GM19467 (cell line): Measurements from ENCODE around the gene ANKRD13D.

ENCODE experiments used
- ATAC-seq: cut with Tn5 transposase; IDR thresholded peaks from one replicate; pipeline ENCODE4 v1.9.1; 2021; ENCODE audit warnings: mild to moderate bottlenecking, moderate library complexity; ENCODE audit not compliant: unreplicated experiment

Gene ANKRD13D

DNA sequence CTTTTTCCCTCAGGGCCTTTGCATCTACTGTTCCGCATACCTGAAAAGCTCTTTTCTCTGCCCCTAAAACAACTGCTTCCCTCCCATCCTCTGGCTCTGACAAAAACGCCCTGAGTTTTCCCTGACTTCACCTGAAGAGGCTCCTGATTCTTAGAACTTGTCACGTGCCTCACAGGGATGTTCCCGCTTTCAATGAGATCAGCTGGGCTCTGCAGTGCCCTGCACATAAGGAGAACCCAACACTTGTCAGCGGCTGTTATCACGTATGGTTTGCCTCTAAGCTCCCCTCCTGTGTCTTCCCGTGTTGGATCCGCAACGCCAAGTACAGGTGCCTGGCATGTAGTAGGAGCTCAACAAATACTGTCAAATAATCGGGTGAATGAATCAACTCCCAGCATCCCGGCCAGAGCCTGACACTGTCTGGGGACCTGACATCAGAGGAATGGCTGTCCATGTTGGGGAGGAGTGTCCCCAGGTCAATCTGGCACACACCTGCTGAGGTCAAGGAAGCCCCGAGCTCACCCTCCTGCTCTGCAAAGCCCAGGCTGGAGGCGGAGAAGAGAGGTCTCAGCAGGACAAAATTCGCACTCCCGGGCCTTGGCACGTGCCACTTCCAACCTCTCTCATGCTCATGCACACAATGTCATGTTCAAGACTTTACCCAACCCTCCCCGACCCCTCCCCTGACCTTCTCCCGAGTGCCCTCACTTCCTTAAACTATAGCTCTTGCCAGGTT is 27.0 kb upstream of the ANKRD13D start:
- ATAC-seq: no peak

DNA sequence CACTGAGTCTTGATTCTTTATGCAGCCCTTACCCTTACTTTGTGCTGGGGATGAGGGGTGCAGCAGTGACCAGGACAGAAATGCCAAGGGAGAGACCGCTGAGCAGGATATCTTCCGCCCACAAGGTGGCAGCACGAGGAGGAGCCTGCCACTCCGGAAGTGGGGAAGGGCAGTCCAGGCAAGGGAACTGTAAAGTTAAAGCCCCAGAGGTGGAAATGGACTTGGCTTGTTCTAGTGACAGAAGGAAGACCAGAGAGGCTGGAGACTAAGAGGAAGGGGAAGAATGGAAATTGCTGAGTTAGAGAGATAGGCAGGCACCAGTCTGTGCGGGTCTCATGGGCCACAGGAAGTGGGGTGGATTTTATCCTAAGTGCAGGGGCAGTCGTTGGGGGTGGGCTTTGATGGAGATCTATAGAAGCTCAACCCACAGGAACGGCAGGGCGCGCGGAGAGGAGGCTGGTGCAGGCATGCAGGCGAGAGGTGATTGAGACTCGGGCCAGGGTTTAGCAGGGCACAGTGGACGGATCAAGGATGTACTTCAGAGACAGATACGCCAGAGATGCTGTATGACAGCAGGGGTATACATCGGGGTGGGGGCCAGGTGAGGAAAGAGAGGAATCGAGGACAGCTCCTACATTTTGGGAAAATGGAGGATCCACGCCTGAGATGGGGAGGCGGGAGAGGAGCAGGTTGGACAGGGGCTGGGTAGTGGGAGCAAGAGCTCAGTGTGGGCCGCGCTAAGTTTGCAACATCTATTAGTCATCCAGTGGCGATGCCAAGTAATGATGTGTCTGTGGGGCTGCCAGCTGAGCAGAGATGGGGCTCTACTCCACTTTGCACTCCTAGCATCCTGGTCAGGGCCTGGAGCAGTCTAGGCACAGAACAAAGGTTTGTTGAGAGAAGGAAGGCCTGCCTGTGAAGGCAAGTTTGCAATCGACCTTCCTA is 26.1 kb upstream of the ANKRD13D start:
- no peak for ATAC-seq

DNA sequence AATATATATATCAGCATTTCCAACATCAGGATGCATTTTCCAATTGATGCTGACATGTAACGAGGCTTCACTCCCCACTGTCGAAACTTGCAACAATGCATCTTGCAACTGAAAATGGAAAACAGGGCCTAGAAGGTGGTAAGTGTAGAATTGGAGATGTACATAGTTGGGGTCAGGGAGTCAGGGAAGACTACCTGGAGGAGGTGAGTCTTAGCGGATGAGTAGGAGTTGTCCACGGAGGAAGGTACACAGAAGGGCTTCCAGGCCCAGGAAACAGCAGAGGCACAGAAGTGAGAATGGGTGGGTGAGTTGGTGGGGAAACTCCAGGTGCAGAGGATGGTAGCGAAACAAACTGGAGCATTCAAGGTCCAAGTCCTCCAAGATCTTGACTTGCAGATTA is 24.8 kb upstream of the ANKRD13D start:
- no peak for ATAC-seq

DNA sequence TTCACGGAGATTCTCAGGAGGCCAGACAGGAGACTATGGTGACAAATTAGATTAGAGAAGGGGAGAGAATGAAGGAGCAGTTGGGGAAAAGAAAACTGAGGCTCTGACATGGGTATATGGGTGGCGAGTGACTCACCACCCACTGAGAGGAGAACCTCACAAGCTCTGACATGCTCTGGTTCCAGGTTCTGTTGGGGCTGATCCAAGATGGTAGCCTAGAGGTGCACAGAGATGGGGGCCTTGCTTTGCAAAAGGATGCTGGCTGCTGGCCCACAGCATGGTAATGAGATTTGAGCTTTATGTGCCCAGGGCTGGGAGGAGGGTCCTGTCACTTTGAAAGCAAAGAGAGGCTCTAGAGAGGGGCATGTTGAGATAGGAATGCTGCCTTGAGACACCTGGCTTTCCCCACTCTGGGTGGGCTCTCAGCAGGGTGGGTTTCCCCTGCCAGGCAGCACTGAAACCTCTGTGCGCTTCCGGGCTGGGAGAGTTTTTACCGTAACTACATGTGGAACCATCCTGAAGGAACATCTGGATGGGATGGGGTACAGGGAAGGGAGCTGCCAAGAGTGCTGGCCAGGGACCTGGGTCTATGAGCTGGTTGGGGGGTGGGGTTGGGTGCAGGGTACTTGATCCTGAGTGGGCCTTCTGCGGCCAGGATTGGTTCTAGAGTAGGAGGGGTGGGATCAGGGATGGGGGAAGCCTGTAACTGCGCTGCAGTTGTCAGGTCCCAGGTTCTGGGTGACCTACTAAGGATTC is 24.0 kb upstream of the ANKRD13D start:
- ATAC-seq: no peak

DNA sequence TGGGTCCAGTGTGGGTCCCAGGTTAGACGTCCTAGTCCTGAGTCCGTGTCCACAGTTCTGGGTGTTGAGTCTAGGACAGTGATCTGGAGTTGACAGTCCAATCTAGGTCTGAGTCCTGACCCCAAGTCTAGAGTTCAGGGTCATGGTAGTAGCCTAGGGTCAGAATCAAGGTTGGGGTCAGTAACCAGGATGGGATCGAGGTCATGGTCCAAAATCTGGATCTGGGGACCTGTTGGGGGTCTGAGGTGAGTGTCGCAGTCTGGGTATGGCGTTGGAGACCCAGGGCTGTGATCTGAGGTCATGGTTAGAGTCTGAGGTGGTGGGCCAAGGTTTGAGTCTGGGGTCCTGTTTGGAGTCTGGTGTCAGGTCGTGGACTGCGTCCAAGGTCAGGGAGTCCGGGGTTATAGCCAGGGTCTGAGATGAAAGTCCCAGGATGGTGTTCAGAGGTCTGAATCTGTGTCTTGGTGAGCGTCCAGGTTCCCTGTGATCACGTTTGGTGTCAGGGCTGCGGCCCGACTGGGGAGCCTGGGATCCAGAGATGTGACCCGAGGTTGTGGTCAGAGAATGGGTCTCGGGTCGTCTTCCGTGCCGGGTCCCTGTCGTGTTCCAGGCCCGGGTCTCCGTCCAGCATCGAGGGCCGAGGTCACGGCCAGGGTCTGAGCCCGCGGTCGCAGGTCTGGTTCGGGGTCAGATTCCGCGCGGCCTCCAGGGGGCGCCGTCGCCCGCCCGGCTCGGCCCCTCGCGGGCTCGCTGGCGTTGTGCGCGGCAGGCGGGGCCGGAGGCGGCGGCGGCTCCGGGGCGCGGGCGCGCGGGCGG is 23.3 kb upstream of the ANKRD13D start:
- ATAC-seq: no peak

- ATAC-seq: no peak
These were observed 22.5 kb upstream of the ANKRD13D start, which contains the start of gene GRK2 for GRCh38 chr11:67266449-67267187. GRK2 (plus strand) TSS chr11:67266473; CDS start chr11:67266700, 227 bp downstream.

- no peak for ATAC-seq
These were observed 21.7 kb upstream of the ANKRD13D start for GRCh38 chr11:67267188-67268080.

- ATAC-seq: no peak
These were observed 20.8 kb upstream of the ANKRD13D start for GRCh38 chr11:67268081-67268961.

DNA sequence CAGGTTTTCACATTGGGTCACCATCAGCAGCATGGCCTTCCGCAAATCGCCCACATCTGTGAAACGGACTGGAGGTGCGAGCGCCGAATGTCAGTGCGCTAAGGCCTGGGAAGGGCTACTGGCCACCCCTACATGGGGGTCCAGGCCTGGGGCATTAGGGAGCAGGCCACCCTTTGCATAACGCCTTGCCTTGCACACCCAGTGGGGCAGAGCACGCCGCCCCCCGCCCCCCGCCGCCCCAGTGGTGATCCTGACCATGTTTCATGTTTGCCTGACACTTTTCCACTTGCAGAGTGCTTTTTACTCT is 20.2 kb upstream of the ANKRD13D start:
- ATAC-seq: no peak

DNA sequence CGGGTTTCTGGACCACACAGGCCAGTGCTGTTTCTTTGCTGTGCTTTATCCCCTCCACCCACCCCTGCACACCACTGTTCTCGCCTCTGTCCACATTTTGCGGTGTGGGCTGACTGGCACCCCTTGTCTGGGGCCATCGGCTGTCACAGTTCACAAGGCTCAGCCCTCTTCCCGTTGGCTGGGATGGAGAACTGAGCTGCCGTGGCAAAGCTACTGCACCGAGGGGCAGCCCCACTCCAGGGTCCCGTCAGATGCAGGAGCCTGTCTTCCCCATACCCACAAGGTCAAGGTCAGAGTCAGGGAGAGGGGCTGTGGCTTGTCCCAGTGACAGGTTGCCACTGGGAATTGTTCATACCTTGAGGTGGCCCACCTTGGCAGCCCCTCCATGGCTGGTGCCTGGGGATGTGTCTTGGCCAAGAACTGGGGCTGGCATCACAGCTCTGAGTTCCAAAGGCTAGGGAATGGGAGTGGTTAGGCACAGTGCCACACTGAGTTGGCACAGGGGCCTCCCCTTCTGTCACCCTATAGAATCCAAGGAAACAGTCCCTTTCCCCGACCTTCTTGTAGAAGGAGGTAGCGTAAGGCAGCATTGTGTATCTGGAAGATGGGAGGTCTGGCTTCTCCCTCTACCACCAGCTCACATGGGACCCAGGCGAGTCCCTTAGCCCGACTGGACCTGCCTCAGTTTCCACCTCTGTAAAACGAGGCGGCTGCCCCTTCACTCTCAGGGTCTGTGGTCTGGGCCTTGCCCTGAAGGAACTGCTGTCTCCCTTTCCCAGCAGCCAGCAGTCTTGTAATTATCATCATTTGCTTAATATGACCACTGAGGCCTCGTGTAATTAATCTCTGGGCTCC is 19.5 kb upstream of the ANKRD13D start:
- ATAC-seq: no peak

- no peak for ATAC-seq
These were observed 18.6 kb upstream of the ANKRD13D start for GRCh38 chr11:67270256-67271204.

DNA sequence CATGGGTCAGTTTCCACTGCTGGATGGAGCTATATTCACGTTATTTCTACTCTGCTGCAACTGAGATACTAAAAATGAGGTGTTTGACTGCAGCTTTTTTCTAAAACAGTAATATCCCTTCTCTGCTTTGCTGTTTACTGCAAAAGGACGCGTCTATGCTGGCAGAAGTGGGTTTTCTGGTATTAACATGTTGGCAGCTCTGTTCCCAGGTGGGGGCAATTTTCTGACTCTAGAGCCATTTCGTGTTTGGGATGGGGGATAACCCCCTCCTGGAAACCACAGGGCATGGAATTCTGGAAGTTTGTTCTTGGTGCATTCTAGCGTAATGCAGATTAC is 17.9 kb upstream of the ANKRD13D start:
- ATAC-seq: no peak

- no peak for ATAC-seq
These were observed 17.4 kb upstream of the ANKRD13D start for GRCh38 chr11:67271541-67272284.

GRCh38 chr11:67272327-67273259 is 16.5 kb upstream of the ANKRD13D start:
- no peak for ATAC-seq
